Body of pancreas (tissue), 4 donors: ENCODE results near the gene CARD19.

Experiments
- CTCF ChIP-seq, 7 experiments: fragments of 450-650 bp in 4 of 7; fragments of 200-600 bp in 3 of 7; sonication (generic) in 3 of 7; IDR thresholded peaks; one replicate each; pipeline ENCODE4 v1.5.1; 2016 to 2019; ENCODE audit warnings: antibody characterized with exemption in 7 of 7
- POLR2A ChIP-seq, 3 donors: fragments of 450-650 bp; IDR thresholded peaks; one replicate each; pipeline ENCODE4 v1.6.1; 2016; ENCODE audit warnings: antibody characterized with exemption in 3 of 3, mild to moderate bottlenecking in 2 of 3

- TF ChIP-seq CTCF (IDR thresholded peaks at IDR 0.05) (no peak), POLR2A (IDR thresholded peaks at IDR 0.05) (no peak)
Measured at GRCh38 chr9:93107825-93108161, 11.8 kb downstream of the CARD19 start.
